ENCODE results near the gene GSC.
"Not testable (repeated sequence)": the region's sequence is repeated elsewhere in the genome, so short reads cannot be mapped to it uniquely, and the experiment has no call there.

GSC gene

GRCh38 chr14:94769391-94770250 lies at the start of gene GSC:
GSC (minus strand) TSS chr14:94770113; CDS start chr14:94770015, 98 bp downstream.
- DNase-seq, result peak; percentile 40

- no peak for DNase-seq
Observed at GRCh38 chr14:94819531-94819930, 49.6 kb upstream of the GSC start.

- no peak for DNase-seq
Observed at GRCh38 chr14:94816113-94816512, 46.2 kb upstream of the GSC start.

DNA sequence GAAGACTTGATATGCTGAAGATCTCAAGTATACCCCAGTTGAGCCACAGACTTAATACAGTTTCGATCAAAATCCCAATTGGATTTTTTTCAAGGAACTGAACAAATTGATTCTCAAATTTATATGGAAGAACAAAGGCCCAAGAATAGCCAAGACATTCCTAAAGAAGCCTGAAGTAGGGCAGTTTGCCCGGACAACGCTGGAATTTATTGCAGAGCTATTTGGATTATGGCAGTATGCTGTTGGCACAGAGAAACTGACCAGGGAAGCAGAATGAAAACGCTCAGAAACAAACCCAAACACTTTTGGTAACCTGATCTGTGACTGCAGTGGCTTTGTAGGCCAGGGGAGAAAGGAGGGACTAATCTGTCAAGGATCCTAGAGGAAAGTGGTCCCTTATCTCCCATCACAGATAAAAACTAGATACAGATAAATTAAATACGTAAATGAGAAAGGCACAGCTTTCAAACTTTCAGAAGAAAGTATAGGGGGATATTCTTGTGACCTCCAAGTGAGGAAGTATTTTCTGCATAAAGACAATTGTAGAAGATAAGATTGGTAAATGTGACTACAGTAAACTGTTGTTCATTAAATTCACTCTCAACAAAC lies 35.9 kb upstream of the GSC start:
- DNase-seq, result peak; percentile 6

DNA sequence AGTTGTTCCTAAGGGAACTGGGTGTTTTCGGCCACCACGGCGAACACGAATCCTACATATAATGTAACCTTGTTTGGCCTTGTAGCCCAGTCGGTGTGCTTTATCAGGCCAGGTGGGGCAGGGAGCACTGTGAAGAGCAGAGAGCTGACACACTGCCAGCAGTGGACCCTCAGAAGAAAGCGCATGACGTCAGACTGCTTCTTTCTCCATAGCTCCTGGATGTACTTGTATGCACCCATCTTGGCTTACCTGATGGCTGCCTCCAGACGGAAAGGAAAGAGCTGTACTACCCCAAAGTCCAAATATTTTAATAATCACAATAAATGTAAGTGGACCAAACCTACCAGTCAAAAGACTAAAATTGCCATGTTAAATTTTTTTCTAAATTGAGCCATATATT lies 31.3 kb upstream of the GSC start:
- DNase-seq, result no peak

DNA sequence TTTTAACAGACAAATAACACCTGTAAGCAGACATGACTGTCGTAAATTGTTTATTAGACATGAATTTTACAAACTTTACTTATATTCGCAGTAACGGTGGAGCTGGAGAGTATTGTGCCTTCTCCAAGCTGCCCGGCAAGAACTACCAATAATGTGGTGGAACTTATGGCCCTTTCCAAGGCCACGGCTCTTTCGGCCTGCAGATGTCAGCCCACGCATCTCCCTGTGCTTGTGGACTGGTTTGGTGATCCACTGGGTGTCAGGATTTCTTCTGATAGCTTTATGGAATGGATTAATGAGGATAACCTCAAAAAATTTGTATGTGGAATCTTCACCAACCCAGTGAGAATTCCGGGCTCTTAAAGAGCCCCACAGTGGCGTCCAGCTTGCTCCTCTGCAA lies 30.9 kb upstream of the GSC start:
- not testable (repeated sequence) for DNase-seq

DNA sequence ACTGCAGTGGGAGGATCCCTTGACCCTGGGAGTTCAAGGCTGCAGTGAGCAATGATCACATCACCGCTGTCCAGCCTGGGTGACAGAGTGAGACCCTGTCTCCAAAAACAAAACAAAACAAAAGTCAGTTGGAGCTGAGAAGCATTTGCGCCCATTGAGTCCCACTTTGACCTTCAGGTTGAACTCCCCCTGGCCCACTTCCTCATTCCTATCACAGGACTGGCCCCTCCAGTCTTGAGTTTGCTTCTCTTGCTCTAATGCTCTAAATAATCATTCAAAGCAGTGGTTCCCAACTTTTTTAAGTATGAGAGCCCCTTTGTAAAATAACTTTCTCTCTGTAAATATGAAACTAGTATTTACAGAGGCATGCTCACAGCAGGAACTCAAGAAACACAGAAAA lies 28.0 kb upstream of the GSC start:
- DNase-seq, result no peak

DNA sequence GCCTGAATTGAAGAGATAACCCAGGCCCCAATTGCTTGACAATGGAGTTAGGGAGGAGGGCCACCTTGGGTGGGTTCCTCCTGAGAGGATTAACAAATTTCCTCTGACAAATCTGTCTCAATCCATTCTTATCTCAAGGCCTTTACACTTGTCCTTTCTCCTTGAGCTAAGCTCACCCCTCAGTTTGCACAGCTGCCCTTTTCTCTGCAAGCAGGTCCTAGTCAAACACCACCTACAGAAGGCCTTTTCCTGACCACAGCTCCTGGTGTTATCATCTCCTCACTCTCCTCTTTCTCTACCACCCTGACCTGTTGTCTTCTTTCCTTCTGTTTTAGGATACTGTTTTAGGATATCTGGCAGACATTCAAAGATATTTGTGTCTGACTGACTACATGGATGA lies 26.4 kb upstream of the GSC start:
- no peak for DNase-seq

GRCh38 chr14:94795372-94795771 lies 25.5 kb upstream of the GSC start:
- no peak for DNase-seq

GRCh38 chr14:94793901-94794300 lies 24.0 kb upstream of the GSC start:
- no peak for DNase-seq

- DNase-seq, result no peak
Observed at GRCh38 chr14:94787655-94788054, 17.7 kb upstream of the GSC start.

GRCh38 chr14:94787092-94787491 lies 17.2 kb upstream of the GSC start:
- DNase-seq, result no peak

DNA sequence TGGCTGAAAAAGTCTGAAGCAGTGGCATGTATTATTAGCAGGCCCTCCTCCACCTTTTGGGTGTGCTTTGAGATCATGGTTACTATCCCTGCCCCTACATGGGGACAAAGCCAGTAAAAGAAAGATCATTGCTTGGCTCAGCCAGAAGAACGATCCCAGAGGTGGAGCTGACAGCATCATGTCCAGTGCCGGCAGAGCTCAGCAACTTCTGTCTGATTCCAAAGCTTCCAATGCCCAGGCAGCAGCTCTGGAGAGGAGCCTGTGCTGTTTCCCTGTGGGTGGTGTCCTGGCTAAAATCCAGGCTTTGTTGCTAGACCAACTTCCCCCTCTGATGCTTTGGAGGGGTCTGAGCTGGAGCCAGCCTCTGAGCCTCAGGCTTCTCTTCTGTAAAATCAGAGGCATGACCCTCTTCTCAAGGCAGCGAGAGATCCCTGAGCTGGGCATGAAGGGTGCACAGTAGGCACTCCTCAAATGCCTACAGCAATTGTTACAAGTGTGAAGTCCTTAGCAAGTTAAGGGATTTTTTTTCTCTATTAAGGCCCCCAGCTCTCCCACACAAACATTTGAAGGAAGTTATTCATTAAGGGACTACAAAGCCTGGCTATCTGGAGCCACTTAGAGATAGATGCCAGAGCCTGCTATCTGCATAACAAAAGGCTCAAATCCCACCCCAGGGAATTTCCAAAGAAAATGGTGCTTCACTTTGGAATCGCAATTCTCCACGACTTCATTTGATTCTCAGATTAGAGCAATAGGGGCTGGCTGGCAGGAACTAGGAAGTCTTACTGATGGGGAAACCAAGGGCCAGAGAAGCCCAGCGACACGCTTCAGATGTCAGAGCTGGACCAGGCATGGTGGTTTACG lies 10.9 kb upstream of the GSC start:
- DNase-seq, result no peak

DNA sequence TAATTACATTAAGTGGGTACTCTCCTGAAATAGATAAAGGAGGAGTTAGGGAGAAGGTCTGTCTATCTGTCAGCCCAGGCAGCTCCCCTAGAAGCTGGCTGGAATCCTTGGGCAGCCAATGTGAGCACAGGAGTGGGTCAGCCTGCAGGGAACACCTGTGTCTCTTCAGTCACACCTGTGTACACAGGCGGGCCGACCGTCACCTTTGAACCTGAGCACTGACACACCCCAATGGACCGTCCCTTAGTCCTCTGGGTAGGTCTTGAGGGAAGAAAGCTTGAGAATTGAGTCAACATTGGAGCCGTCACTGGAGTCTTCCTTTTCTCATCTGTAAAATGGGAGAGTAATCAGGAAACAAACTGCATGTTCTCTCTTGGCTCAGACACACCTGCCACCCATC lies 9.8 kb upstream of the GSC start:
- DNase-seq, result no peak

DNA sequence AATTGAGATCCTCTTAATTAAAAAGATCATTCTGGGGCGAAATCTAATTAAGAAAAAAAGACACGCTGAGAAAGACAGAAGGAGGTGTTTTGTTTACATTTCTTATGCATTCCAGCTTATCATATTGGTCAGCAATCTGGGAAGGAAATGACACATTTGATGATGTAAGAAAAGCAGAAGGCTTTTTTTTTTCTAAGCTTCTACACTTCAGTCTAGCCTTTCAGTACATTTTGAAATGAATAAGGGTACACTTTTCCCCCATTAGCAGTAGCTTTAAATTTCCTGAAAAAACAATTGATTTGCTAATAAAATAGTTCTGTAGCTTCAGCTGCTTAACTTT lies 5.9 kb upstream of the GSC start:
- DNase-seq, result peak; percentile 15

DNA sequence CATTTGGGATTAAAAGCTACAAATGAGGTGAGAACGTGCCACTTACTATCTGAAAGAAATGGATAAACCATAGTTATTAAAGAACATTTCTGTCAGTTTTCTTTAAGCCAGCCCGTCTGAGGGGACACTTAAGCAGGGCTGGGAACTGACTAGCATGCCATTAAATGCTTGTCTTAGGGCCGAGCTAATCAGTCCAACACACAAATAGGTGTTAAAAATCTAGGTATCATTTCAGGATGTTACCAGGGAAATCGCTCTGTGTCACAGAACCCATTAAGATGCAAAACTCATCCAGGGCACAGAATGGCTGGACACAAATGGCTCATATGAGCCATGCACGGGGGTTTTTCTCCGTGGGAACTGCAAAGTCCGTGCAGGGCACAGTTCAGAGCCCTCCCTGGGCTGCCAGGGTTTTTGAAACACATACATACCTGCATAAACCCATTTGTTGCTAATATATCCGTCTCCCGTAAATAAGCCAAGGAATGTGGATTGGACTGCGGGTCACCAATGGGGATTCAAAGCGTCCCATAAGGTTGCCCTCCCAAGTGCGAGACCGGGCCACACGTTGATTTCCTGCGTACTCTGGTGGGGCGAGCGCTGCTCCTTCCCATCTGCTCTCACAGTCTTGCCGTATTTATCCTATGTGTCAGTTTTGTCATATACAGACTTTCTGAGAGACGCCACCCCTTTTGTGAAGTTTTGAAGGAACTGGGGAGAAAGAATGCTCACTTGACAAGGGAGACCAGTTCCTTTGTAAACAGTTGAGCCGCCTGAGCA lies 5.4 kb upstream of the GSC start:
- DNase-seq, result no peak

- no peak for DNase-seq
Observed at GRCh38 chr14:94774344-94775090, 4.6 kb upstream of the GSC start.

DNA sequence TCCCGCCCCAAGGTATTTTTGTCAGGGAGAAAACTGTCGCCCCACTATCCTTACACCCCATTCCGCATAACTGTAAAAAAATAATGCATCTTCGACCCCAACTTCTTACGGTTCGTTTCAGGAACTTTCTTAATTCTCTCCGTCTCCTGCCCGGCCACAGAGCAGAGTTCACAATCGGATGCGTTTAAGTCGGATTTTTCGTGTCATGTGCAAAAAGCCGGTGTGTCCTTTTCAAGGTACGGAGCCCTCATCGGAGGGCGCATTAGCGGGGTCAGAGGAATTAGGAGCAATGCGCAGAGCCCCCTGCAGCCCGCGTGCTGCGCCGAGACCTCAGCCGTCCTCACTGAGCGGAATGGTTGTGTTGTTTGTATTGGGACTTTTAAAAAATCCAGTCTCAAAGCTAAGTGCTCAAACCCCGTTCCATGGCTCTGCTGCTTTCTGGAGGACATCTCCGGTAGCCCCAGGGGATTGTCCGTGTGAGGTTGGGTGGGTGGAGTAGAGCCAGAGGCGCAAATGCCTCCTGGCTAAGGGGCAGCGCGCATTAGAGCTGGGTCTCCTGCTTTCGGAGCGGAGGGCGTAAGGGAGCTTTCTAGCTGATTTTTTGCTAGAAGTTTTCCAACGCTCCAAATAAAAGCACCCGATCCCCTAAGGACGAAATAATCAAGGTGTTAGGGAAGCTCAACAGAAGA lies 3.9 kb upstream of the GSC start:
- no peak for DNase-seq

DNA sequence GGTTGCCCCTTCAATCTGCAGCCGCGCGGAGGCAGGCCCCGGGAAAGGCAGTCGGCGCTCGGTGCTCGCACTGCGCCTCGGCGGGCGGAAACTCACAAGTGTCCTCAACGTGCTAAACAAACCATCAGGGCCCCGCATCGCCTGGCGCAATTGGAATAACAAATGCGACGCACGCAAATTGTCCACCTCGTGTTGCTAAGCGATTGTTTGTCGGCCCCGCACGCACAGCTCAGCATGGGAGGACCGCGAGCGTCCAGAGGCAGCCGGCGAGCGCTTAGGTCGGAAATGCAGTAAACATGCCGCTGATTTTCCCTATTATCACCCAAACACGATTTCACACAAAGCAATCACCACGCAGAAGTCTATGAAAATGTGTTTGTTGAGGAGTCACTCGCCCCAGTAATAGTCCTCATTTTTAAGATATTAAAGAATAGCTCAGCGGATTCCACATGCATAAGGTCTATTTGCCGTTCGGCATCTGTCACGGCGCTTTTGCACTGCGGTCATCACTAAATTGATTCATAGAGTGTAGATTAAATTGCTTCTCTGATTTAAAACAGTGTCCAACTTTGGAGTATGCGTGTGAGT lies 3.2 kb upstream of the GSC start:
- DNase-seq, result no peak

GRCh38 chr14:94772548-94772947 lies 2.6 kb upstream of the GSC start:
- no peak for DNase-seq

GRCh38 chr14:94771906-94772490 lies 2.1 kb upstream of the GSC start:
- no peak for DNase-seq

Data from fibroblast of skin of right quadriceps (primary cell).